Kidney epithelial cell (primary cell): Measurements from ENCODE around the gene PXK. TPM values are rescaled to one million over a fixed set of nuclear protein-coding genes. Genes with fewer than 3 reads are reported as not detected.

Experiments used
- DNase-seq: peaks from one replicate; pipeline ENCODE4 v3.0.0-alpha.2; 2010; ENCODE audit warnings: low read depth
- H3K27me3 ChIP-seq: 2 replicates; pipeline ENCODE4 v1.6.0; 2011; ENCODE audit warnings: low read length; ENCODE audit not compliant: control insufficient read depth, insufficient read depth
- H3K36me3 ChIP-seq: 2 replicates; pipeline ENCODE4 v1.5.1; 2011; ENCODE audit warnings: low read length; ENCODE audit not compliant: control insufficient read depth, insufficient read depth
- H3K4me3 ChIP-seq: 2 replicates; pipeline ENCODE4 v1.5.1; 2011; ENCODE audit warnings: low read depth, mild to moderate bottlenecking, control low read depth, low read length
- CTCF ChIP-seq: IDR thresholded peaks from 2 replicates; pipeline ENCODE4 v1.5.1; 2011; ENCODE audit warnings: mild to moderate bottlenecking, moderate library complexity, low read length, control low read depth, inconsistent platforms; ENCODE audit not compliant: insufficient read depth, poor library complexity, severe bottlenecking
- total RNA-seq: library from RNA; depleted of rRNA; stranded (reverse); fragments of >200 nt; gene quantifications from 2 replicates; pipeline ENCODE4 v1.2.3, GENCODE V29; 2015

The PXK gene
- total RNA-seq, 1 donor from 2014 or later, result 13.2 TPM

- peak; percentile 73 for TF ChIP-seq CTCF
- no peak for DNase-seq
- Histone ChIP-seq H3K36me3 (no peaks in the 10 kb centered on the region), H3K4me3 (no peak overlapping the region), H3K27me3 (no peaks in the 10 kb centered on the region)
Observed at GRCh38 chr3:58414538-58415197, 82.0 kb downstream of the PXK start.

GRCh38 chr3:58416191-58416590 is 83.5 kb downstream of the PXK start:
- no peaks in the 10 kb centered on the region for H3K27me3 ChIP-seq
- H3K36me3 ChIP-seq, result no peaks in the 10 kb centered on the region
- no peak for TF ChIP-seq CTCF
- DNase-seq, result no peak
- H3K4me3 ChIP-seq, result no peak overlapping the region

GRCh38 chr3:58417075-58417474 is 84.4 kb downstream of the PXK start:
- Histone ChIP-seq H3K27me3 (no peaks in the 10 kb centered on the region), H3K36me3 (no peaks in the 10 kb centered on the region)
- DNase-seq, result no peak

GRCh38 chr3:58418227-58418626 is 85.5 kb downstream of the PXK start:
- no peak overlapping the region for H3K4me3 ChIP-seq
- no peaks in the 10 kb centered on the region for H3K36me3 ChIP-seq
- no peak for DNase-seq
- H3K27me3 ChIP-seq, result no peaks in the 10 kb centered on the region
- TF ChIP-seq CTCF, result no peak

More at GRCh38 chr3:58417075-58417474, 84.4 kb downstream of the PXK start:
- no peak for TF ChIP-seq CTCF
- H3K4me3 ChIP-seq, result no peak overlapping the region

- Histone ChIP-seq H3K4me3 (no peak overlapping the region), H3K36me3 (no peaks in the 10 kb centered on the region), H3K27me3 (no peaks in the 10 kb centered on the region)
- no peak for DNase-seq
- no peak for TF ChIP-seq CTCF
Observed at GRCh38 chr3:58419780-58420507, 87.3 kb downstream of the PXK start.
